Lower leg skin (tissue), 3 donors: Measurements from ENCODE around the gene LMAN2.

ENCODE experiments used
- POLR2A ChIP-seq, 2 donors: fragments of 450-650 bp; IDR thresholded peaks; one replicate each; pipeline ENCODE4 v1.6.1; 2016 to 2017; ENCODE audit warnings: antibody characterized with exemption in 2 of 2, mild to moderate bottlenecking in 1 of 2, moderate library complexity in 1 of 2
- TF ChIP-seq, protein P1 (sequence below), 3 donors: fragments of 450-650 bp; IDR thresholded peaks; one replicate each; pipeline ENCODE4 v1.5.1; 2016; ENCODE audit warnings: antibody characterized with exemption in 3 of 3, mild to moderate bottlenecking in 3 of 3, moderate library complexity in 2 of 3

DNA sequence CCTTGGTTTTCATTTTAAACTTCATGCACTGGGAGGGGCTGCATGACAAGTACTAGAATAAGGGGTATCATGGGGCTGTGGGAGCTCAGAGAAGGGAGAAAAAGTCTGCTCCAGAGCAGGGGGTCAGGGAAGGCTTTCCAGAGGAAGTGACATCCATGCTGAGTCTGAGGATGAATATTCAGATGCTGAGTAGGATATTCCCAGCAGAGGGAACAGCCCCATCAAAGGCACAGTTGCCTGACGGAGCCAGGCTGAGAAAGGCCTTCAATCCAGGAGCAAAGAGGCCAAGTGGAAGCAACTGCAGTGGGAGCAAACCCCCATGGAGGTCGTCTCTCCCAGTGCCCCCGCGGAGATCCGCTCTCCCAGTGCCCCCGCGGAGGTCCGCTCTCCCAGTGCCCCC, 44.6 kb upstream of the LMAN2 start:
- TF ChIP-seq, protein P1, sequence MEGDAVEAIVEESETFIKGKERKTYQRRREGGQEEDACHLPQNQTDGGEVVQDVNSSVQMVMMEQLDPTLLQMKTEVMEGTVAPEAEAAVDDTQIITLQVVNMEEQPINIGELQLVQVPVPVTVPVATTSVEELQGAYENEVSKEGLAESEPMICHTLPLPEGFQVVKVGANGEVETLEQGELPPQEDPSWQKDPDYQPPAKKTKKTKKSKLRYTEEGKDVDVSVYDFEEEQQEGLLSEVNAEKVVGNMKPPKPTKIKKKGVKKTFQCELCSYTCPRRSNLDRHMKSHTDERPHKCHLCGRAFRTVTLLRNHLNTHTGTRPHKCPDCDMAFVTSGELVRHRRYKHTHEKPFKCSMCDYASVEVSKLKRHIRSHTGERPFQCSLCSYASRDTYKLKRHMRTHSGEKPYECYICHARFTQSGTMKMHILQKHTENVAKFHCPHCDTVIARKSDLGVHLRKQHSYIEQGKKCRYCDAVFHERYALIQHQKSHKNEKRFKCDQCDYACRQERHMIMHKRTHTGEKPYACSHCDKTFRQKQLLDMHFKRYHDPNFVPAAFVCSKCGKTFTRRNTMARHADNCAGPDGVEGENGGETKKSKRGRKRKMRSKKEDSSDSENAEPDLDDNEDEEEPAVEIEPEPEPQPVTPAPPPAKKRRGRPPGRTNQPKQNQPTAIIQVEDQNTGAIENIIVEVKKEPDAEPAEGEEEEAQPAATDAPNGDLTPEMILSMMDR (IDR thresholded peaks at IDR 0.05), result no peak
- TF ChIP-seq POLR2A (IDR thresholded peaks at IDR 0.05), result no peak
